ENCODE measurements around the gene CKS2. TPM values are rescaled to one million over a fixed set of nuclear protein-coding genes. Genes with fewer than 3 reads are reported as not detected.

The CKS2 gene
- total RNA-seq, 1 donor from 2014 or later: 69.9 TPM

GRCh38 chr9:89314955-89315354 lies 4.0 kb downstream of the CKS2 start:
- peaks cover 4% of the 10 kb centered on the region for H3K36me3 Mint-ChIP-seq (ENCODE audit: low read depth, unreplicated experiment)
- no peak overlapping the region for H3K4me3 Mint-ChIP-seq (ENCODE audit: unreplicated experiment)
- Histone ChIP-seq H2AFZ (ENCODE audit: low read depth, low read length) (no peak overlapping the region), H3K4me2 (ENCODE audit: low read length) (peak overlapping the region; percentile 95), H3K9me3 (ENCODE audit: insufficient read depth, low read depth, low read length) (no peaks in the 10 kb centered on the region), H3K27ac (ENCODE audit: low read depth, low read length) (peak overlapping the region; percentile 1), H3K27me3 (ENCODE audit: insufficient read depth, low read length) (no peaks in the 10 kb centered on the region), H3K79me2 (ENCODE audit: insufficient read depth, low read length) (peaks cover 79% of the 10 kb centered on the region), H3K4me3 (ENCODE audit: insufficient read depth, low read depth, low read length) (peak overlapping the region; percentile 99), H3K9ac (ENCODE audit: low read length) (peak overlapping the region; percentile 97), H3K4me1 (ENCODE audit: insufficient read depth, low read length) (peaks cover 34% of the 10 kb centered on the region), H3K36me3 (ENCODE audit: insufficient read depth, low read length) (peaks cover 23% of the 10 kb centered on the region), H4K20me1 (ENCODE audit: insufficient read depth, low read length) (peaks cover 24% of the 10 kb centered on the region)
- H3K4me1 Mint-ChIP-seq (ENCODE audit: low read depth, unreplicated experiment): peaks cover 27% of the 10 kb centered on the region
- FAIRE-seq (no peak), DNase-seq (ENCODE audit: low read depth) (no peak)
- H3K27me3 Mint-ChIP-seq (ENCODE audit: low read depth, unreplicated experiment): no peaks in the 10 kb centered on the region
- no peaks in the 10 kb centered on the region for H3K9me3 Mint-ChIP-seq (ENCODE audit: unreplicated experiment)
- TF ChIP-seq CTCF (IDR thresholded peaks at IDR 0.05; ENCODE audit: insufficient read depth, low read depth, low read length) (no peak), EZH2 (IDR thresholded peaks at IDR 0.05; ENCODE audit: insufficient read depth, low read length) (no peak)
- H3K27ac Mint-ChIP-seq (ENCODE audit: unreplicated experiment): peak overlapping the region; percentile 4

GRCh38 chr9:89315482-89315881 lies 4.5 kb downstream of the CKS2 start:
- H3K27me3 Mint-ChIP-seq (ENCODE audit: low read depth, unreplicated experiment): no peaks in the 10 kb centered on the region
- Histone ChIP-seq H2AFZ (ENCODE audit: low read depth, low read length) (no peak overlapping the region), H3K4me3 (ENCODE audit: insufficient read depth, low read depth, low read length) (no peak overlapping the region), H3K4me1 (ENCODE audit: insufficient read depth, low read length) (peaks cover 31% of the 10 kb centered on the region), H3K9me3 (ENCODE audit: insufficient read depth, low read depth, low read length) (no peaks in the 10 kb centered on the region), H3K9ac (ENCODE audit: low read length) (no peak overlapping the region), H4K20me1 (ENCODE audit: insufficient read depth, low read length) (peaks cover 24% of the 10 kb centered on the region), H3K27ac (ENCODE audit: low read depth, low read length) (no peak overlapping the region), H3K79me2 (ENCODE audit: insufficient read depth, low read length) (peaks cover 81% of the 10 kb centered on the region), H3K36me3 (ENCODE audit: insufficient read depth, low read length) (peaks cover 23% of the 10 kb centered on the region), H3K4me2 (ENCODE audit: low read length) (no peak overlapping the region), H3K27me3 (ENCODE audit: insufficient read depth, low read length) (no peaks in the 10 kb centered on the region)
- no peak overlapping the region for H3K27ac Mint-ChIP-seq (ENCODE audit: unreplicated experiment)
- no peak for TF ChIP-seq EZH2 (IDR thresholded peaks at IDR 0.05; ENCODE audit: insufficient read depth, low read length)
- no peak for TF ChIP-seq CTCF (IDR thresholded peaks at IDR 0.05; ENCODE audit: insufficient read depth, low read depth, low read length)
- peaks cover 4% of the 10 kb centered on the region for H3K36me3 Mint-ChIP-seq (ENCODE audit: low read depth, unreplicated experiment)
- peaks cover 25% of the 10 kb centered on the region for H3K4me1 Mint-ChIP-seq (ENCODE audit: low read depth, unreplicated experiment)
- H3K4me3 Mint-ChIP-seq (ENCODE audit: unreplicated experiment): no peak overlapping the region
- DNase-seq (ENCODE audit: low read depth) (no peak), FAIRE-seq (no peak)
- H3K9me3 Mint-ChIP-seq (ENCODE audit: unreplicated experiment): no peaks in the 10 kb centered on the region

GRCh38 chr9:89317282-89317681 lies 6.3 kb downstream of the CKS2 start:
- peaks cover 31% of the 10 kb centered on the region for H3K4me1 ChIP-seq (ENCODE audit: insufficient read depth, low read length)
- H3K4me3 ChIP-seq (ENCODE audit: insufficient read depth, low read depth, low read length): no peak overlapping the region
- peaks cover 84% of the 10 kb centered on the region for H3K79me2 ChIP-seq (ENCODE audit: insufficient read depth, low read length)
- H3K9me3 Mint-ChIP-seq (ENCODE audit: unreplicated experiment): no peaks in the 10 kb centered on the region
- H3K36me3 Mint-ChIP-seq (ENCODE audit: low read depth, unreplicated experiment): peaks cover 4% of the 10 kb centered on the region
- peak overlapping the region; percentile 84 for H3K4me3 Mint-ChIP-seq (ENCODE audit: unreplicated experiment)
- H3K27me3 Mint-ChIP-seq (ENCODE audit: low read depth, unreplicated experiment): no peaks in the 10 kb centered on the region
- peaks cover 23% of the 10 kb centered on the region for H3K36me3 ChIP-seq (ENCODE audit: insufficient read depth, low read length)
- peak overlapping the region; percentile 98 for H3K9ac ChIP-seq (ENCODE audit: low read length)
- no peak overlapping the region for H2AFZ ChIP-seq (ENCODE audit: low read depth, low read length)
- peaks cover 25% of the 10 kb centered on the region for H3K4me1 Mint-ChIP-seq (ENCODE audit: low read depth, unreplicated experiment)
- H3K9me3 ChIP-seq (ENCODE audit: insufficient read depth, low read depth, low read length): no peaks in the 10 kb centered on the region
- peak overlapping the region; percentile 99 for H3K27ac ChIP-seq (ENCODE audit: low read depth, low read length)
- no peak for FAIRE-seq
- no peaks in the 10 kb centered on the region for H3K27me3 ChIP-seq (ENCODE audit: insufficient read depth, low read length)
- peak overlapping the region; percentile 89 for H3K4me2 ChIP-seq (ENCODE audit: low read length)
- DNase-seq (ENCODE audit: low read depth): no peak
- H3K27ac Mint-ChIP-seq (ENCODE audit: unreplicated experiment): peak overlapping the region; percentile 96
- no peak for TF ChIP-seq EZH2 (IDR thresholded peaks at IDR 0.05; ENCODE audit: insufficient read depth, low read length)
- TF ChIP-seq CTCF (IDR thresholded peaks at IDR 0.05; ENCODE audit: insufficient read depth, low read depth, low read length): no peak
- peaks cover 19% of the 10 kb centered on the region for H4K20me1 ChIP-seq (ENCODE audit: insufficient read depth, low read length)
